Breast epithelium (tissue), 4 donors: ENCODE measurements around the gene CBFA2T3. TPM values are rescaled to one million over a fixed set of nuclear protein-coding genes. Genes with fewer than 3 reads are reported as not detected.

Experiments
- DNase-seq, 2 donors: peaks; one replicate each; pipeline ENCODE4 v3.0.0-alpha.2; 2019; ENCODE audit warnings: low spot score in 2 of 2
- H3K27ac ChIP-seq, 2 donors: fragments of 200-600 bp; sonication (generic) in 1 of 2; one replicate each; pipeline ENCODE4 v1.5.1; 2016 to 2019; ENCODE audit warnings: mild to moderate bottlenecking in 1 of 2
- H3K27me3 ChIP-seq, 2 donors: fragments of 200-600 bp; sonication (generic) in 1 of 2; one replicate each; pipeline versions ENCODE4 v1.5.1 to v1.6.0; 2017 to 2019; ENCODE audit warnings: control low read depth in 1 of 2, mild to moderate bottlenecking in 1 of 2
- H3K36me3 ChIP-seq: fragments of 200-600 bp; one replicate; pipeline ENCODE4 v1.5.1; 2019
- H3K4me1 ChIP-seq, 2 donors: fragments of 200-600 bp; sonication (generic); one replicate each; pipeline ENCODE4 v1.5.1; 2016 to 2019; ENCODE audit warnings: control low read depth in 1 of 2
- H3K4me3 ChIP-seq, 3 donors: fragments of 200-600 bp; sonication (generic); 1 replicate in 2 of 3; 2 replicates in 1 of 3; pipeline ENCODE4 v1.5.1; 2016 to 2019; ENCODE audit warnings: mild to moderate bottlenecking in 3 of 3, moderate library complexity in 2 of 3
- H3K9me3 ChIP-seq, 2 donors: fragments of 200-600 bp; sonication (generic) in 1 of 2; one replicate each; pipeline ENCODE4 v1.5.1; 2016 to 2019; ENCODE audit warnings: control low read depth in 1 of 2
- POLR2A ChIP-seq: fragments of 450-650 bp; IDR thresholded peaks from one replicate; pipeline ENCODE4 v1.6.1; 2016; ENCODE audit warnings: antibody characterized with exemption, mild to moderate bottlenecking, moderate library complexity
- POLR2AphosphoS5 ChIP-seq, 3 donors: sonication (generic); formaldehyde crosslinking; IDR thresholded peaks; one replicate each; pipeline ENCODE4 v1.6.1; 2017; ENCODE audit warnings: antibody characterized with exemption in 3 of 3
- intact Hi-C: fragments of 100-400 bp; cut with DNase I; formaldehyde crosslinking; loops from one replicate; pipeline ENCODE4 v1.15.1; 2023; ENCODE audit warnings: low total_unique reads
- total RNA-seq, 3 donors: library from RNA; depleted of rRNA; stranded (reverse); fragments of >200 nt; gene quantifications; one replicate each; pipeline ENCODE4 v1.1.0, GENCODE V29; 2016
- TF ChIP-seq, protein P1 (sequence below), 3 donors: fragments of 450-650 bp; IDR thresholded peaks; one replicate each; pipeline ENCODE4 v1.5.1; 2016 to 2017; ENCODE audit warnings: antibody characterized with exemption in 3 of 3, mild to moderate bottlenecking in 3 of 3, moderate library complexity in 3 of 3

Gene CBFA2T3
- total RNA-seq, 3 donors from 2014 or later, result 0.64 to 2.3 (median 0.88) TPM

DNA sequence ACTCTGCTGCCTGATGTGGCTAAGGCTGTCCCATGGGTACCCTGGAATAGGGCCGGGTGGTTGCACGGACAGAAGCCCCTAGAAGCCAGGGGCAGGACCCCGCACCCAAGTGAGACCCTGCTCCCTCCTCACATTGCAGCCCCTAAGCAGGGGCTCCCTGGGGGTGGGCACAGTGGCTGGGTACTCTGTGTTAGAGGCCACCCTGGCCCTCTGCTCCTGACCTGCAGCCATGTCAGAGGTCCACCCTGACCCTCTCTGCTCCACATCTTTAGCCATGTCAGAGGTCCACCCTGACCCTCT is 2.1 kb downstream of the CBFA2T3 start:
- TF ChIP-seq POLR2A (no peak), POLR2AphosphoS5 (IDR thresholded peaks at IDR 0.05) (no peak)
- TF ChIP-seq, protein P1, sequence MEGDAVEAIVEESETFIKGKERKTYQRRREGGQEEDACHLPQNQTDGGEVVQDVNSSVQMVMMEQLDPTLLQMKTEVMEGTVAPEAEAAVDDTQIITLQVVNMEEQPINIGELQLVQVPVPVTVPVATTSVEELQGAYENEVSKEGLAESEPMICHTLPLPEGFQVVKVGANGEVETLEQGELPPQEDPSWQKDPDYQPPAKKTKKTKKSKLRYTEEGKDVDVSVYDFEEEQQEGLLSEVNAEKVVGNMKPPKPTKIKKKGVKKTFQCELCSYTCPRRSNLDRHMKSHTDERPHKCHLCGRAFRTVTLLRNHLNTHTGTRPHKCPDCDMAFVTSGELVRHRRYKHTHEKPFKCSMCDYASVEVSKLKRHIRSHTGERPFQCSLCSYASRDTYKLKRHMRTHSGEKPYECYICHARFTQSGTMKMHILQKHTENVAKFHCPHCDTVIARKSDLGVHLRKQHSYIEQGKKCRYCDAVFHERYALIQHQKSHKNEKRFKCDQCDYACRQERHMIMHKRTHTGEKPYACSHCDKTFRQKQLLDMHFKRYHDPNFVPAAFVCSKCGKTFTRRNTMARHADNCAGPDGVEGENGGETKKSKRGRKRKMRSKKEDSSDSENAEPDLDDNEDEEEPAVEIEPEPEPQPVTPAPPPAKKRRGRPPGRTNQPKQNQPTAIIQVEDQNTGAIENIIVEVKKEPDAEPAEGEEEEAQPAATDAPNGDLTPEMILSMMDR (IDR thresholded peaks at IDR 0.05), result no peak
- no peak for DNase-seq
- Histone ChIP-seq H3K27me3 (peaks cover 3 to 88% of the 10 kb centered on the region in 2 donors), H3K36me3 (no peaks in the 10 kb centered on the region), H3K27ac (no peak overlapping the region), H3K4me1 (no peaks in the 10 kb centered on the region), H3K4me3 (no peak overlapping the region), H3K9me3 (no peaks in the 10 kb centered on the region)
- intact Hi-C loops, result no loop called here

DNA sequence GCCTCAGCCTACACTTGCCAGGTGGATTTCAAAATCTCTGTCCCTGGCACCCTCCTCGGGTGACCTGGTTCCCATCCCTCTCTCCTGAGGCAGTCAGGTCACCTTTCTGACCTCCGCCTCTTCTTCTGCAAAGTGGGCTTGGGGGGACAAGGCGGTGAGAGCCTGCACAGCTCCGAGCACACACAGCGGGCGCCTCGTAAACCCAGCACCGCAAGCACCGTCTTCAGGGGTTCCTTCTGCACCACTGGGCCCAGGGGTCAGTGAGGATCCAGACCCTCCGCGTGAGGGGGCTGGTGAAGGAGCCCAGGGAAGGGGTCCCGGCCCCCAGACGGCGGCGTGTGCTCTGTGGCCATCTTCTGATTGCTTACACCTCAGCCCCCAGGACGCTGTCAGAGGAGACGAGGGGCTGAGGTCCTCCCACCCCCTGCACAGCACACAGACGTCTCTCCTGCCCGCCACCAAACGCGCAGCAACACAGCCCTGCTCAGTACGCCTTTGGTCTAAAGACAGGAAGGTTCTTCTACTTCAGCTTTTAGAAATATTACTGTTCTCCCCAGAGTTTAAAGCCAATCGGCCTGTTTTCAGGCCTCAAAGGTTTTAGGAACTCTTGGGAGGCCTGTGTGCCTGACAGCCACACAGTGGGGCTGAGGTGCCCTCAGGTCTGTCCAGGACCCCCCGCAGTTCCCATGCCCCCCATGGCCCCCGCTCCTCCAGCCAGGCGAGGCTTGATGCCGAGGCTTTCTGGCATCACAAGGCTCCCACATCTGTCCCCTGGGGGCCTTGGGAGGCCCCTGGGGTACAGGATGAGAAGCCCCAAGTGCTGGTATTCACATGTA is 2.7 kb downstream of the CBFA2T3 start:
- no peak overlapping the region for H3K27ac ChIP-seq
- TF ChIP-seq, protein P1 (IDR thresholded peaks at IDR 0.05), result no peak
- TF ChIP-seq POLR2A, result no peak
- no peak for TF ChIP-seq POLR2AphosphoS5 (IDR thresholded peaks at IDR 0.05)
- H3K27me3 ChIP-seq, result peaks cover 3 to 93% of the 10 kb centered on the region in 2 donors
- H3K9me3 ChIP-seq, result no peaks in the 10 kb centered on the region
- no peaks in the 10 kb centered on the region for H3K36me3 ChIP-seq
- DNase-seq, result no peak
- no peak overlapping the region for H3K4me3 ChIP-seq
- no peaks in the 10 kb centered on the region for H3K4me1 ChIP-seq
- intact Hi-C loops, result no loop called here

DNA sequence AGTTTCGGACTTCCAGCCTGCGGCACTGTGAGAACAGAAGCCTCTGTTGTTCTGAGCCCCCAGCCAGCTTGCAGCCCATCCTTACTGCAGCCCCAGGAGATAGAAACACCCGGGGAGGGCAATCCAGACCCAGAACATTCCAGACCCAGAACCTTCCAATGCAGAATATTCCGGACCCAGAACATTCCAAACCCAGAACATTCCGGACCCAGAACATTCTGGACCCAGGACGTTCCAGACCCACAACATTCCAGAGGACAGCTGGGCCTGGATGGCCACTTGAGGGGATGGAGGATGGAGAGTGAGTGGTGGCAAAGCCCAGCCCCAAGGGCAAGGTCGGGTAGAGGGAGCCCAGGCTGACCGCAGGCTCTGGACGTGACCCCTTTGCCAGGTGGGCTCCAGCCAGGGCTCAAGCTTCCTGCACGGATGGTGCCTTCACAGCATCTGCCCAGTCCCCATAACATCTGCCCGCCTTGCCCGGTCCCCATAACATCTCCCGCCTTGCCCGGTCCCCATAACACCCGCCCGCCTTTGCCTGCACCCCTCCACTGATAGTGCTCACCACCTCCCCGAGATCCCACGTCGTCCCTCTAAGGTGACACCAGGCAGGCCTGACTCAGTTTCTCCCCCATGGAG is 3.5 kb downstream of the CBFA2T3 start:
- H3K4me3 ChIP-seq, result no peak overlapping the region
- no peak for DNase-seq
- H3K36me3 ChIP-seq, result no peaks in the 10 kb centered on the region
- intact Hi-C loops, result no loop called here
- TF ChIP-seq POLR2AphosphoS5 (IDR thresholded peaks at IDR 0.05), result no peak
- TF ChIP-seq, protein P1 (IDR thresholded peaks at IDR 0.05), result no peak
- TF ChIP-seq POLR2A, result no peak
- H3K27ac ChIP-seq, result no peak overlapping the region
- peaks cover 3 to 93% of the 10 kb centered on the region in 2 donors for H3K27me3 ChIP-seq
- H3K4me1 ChIP-seq, result no peaks in the 10 kb centered on the region
- H3K9me3 ChIP-seq, result no peaks in the 10 kb centered on the region

DNA sequence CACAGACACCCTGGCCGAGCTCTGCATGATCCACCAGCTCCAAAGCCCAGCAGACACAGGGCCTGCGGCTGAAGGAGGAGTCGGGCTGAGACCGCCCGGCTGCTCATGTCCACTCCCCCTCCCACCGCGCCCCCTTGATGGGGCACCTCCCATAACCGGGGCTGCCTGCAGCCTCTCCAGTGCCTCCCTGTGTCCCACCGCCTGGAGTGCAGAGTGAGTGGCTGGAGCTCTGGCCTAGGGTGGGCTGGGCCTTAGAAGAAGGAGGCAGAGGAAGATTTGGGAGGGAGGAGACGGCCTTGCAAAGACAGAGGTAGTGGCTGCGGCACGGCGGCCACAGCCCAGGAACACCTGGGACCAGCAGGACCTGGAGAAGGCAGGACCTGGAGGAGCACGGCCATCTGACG is 4.0 kb downstream of the CBFA2T3 start:
- Histone ChIP-seq H3K9me3 (no peaks in the 10 kb centered on the region), H3K36me3 (no peaks in the 10 kb centered on the region), H3K4me1 (no peaks in the 10 kb centered on the region), H3K27ac (no peak overlapping the region), H3K4me3 (no peak overlapping the region), H3K27me3 (peaks cover 3 to 93% of the 10 kb centered on the region in 2 donors)
- intact Hi-C loops, result no loop called here
- DNase-seq, result no peak
- TF ChIP-seq, protein P1 (IDR thresholded peaks at IDR 0.05), result no peak
- TF ChIP-seq POLR2A, result no peak
- no peak for TF ChIP-seq POLR2AphosphoS5 (IDR thresholded peaks at IDR 0.05)

DNA sequence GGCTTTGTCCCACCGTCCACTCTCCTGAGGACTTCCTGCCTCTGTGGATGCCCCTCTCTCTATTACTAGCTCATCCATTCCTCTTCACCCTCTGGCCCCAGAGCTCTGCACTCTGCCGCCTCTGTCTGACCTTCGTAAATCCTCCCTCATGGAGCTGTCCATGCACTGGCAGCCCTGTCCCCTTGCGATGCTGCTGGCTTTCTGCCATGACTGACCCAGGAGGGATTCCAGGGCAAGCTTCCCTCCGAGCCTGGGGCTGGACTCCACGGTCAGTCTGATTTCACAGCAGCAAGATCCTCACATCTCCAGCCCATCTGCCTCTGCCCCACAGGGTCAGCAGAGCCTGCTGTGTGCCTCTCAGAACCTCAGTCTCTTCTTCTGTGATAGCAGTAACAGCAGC is 4.7 kb downstream of the CBFA2T3 start:
- Histone ChIP-seq H3K9me3 (no peaks in the 10 kb centered on the region), H3K27me3 (peaks cover under 1 to 93% of the 10 kb centered on the region in 2 donors), H3K36me3 (no peaks in the 10 kb centered on the region), H3K4me3 (no peak overlapping the region), H3K27ac (no peak overlapping the region), H3K4me1 (no peaks in the 10 kb centered on the region)
- no peak for DNase-seq
- intact Hi-C loops, result no loop called here
- TF ChIP-seq POLR2AphosphoS5 (IDR thresholded peaks at IDR 0.05) (no peak), POLR2A (no peak)
- TF ChIP-seq, protein P1 (IDR thresholded peaks at IDR 0.05), result no peak
